Skin of body (tissue), 2 donors: Measurements from ENCODE around the gene PIGS. TPM values are rescaled to one million over a fixed set of nuclear protein-coding genes. Genes with fewer than 3 reads are reported as not detected.
"Not testable (repeated sequence)": the region's sequence is repeated elsewhere in the genome, so short reads cannot be mapped to it uniquely, and the experiment has no call there.

Source experiments
- DNase-seq: peaks from one replicate; lab custom pipeline; 2025; lab: John Stamatoyannopoulos, UW
- total RNA-seq: library from RNA; depleted of rRNA; stranded (reverse); fragments of >200 nt; gene quantifications from one replicate; pipeline ENCODE4 v1.2.3, GENCODE V29; 2014

The PIGS gene
- 19.3 TPM for total RNA-seq

GRCh38 chr17:28571361-28572122 is at the start of gene PIGS:
Gene PIGS (minus strand): TSS chr17:28571524. CDS start chr17:28571496, 28 bp downstream.
- peak; percentile 85 for DNase-seq

- no peak for DNase-seq
Observed at GRCh38 chr17:28620010-28620409, 48.7 kb upstream of the PIGS start.

GRCh38 chr17:28618464-28618863 is 47.1 kb upstream of the PIGS start:
- no peak for DNase-seq

- no peak for DNase-seq
Observed at GRCh38 chr17:28616281-28616680, 45.0 kb upstream of the PIGS start.

GRCh38 chr17:28615260-28615940 is 44.1 kb upstream of the PIGS start:
- no peak for DNase-seq

- DNase-seq, result no peak
Observed at GRCh38 chr17:28613931-28614381, 42.6 kb upstream of the PIGS start, which contains the start of gene RSKR. Gene RSKR (minus strand): TSS chr17:28614185. CDS start chr17:28614161, 24 bp downstream.

GRCh38 chr17:28612936-28613872 is 41.9 kb upstream of the PIGS start:
- no peak for DNase-seq

- DNase-seq, result no peak
Observed at GRCh38 chr17:28612531-28612930, 41.2 kb upstream of the PIGS start.

- no peak for DNase-seq
Observed at GRCh38 chr17:28610376-28610775, 39.1 kb upstream of the PIGS start.

- not testable (repeated sequence) for DNase-seq
Observed at GRCh38 chr17:28604031-28604430, 32.7 kb upstream of the PIGS start.

GRCh38 chr17:28599311-28600184 is 28.2 kb upstream of the PIGS start:
- DNase-seq, result peak; percentile 64

- DNase-seq, result peak; percentile 88
Observed at GRCh38 chr17:28598799-28599310, 27.5 kb upstream of the PIGS start, which contains the start of gene SPAG5. Gene SPAG5 (minus strand): TSS chr17:28599025. CDS start chr17:28598946, 79 bp downstream.

- no peak for DNase-seq
Observed at GRCh38 chr17:28598389-28598788, 27.1 kb upstream of the PIGS start.

GRCh38 chr17:28597606-28598383 is 26.5 kb upstream of the PIGS start:
- no peak for DNase-seq

- DNase-seq, result no peak
Observed at GRCh38 chr17:28592260-28592659, 20.9 kb upstream of the PIGS start.

GRCh38 chr17:28585851-28586250 is 14.5 kb upstream of the PIGS start:
- no peak for DNase-seq

- no peak for DNase-seq
Observed at GRCh38 chr17:28584434-28584833, 13.1 kb upstream of the PIGS start.

- no peak for DNase-seq
Observed at GRCh38 chr17:28582513-28582912, 11.2 kb upstream of the PIGS start.

GRCh38 chr17:28580959-28581358 is 9.6 kb upstream of the PIGS start:
- no peak for DNase-seq
